AG10803 (cell line): ENCODE data around the gene AQR.

Source experiments
- DNase-seq: peaks from one replicate; pipeline ENCODE4 v3.0.0; 2010; ENCODE audit warnings: low read depth
- H3K4me3 ChIP-seq: 2 replicates; pipeline ENCODE4 v1.5.1; 2011; ENCODE audit warnings: mild to moderate bottlenecking, low read length, control low read depth
- TF ChIP-seq, protein P1 (sequence below): conservative IDR thresholded peaks from 2 replicates; pipeline ENCODE4 v1.5.1; 2011; ENCODE audit warnings: mild to moderate bottlenecking, low read length, control low read depth, inconsistent platforms

The AQR gene

GRCh38 chr15:34999906-35000305, 30.4 kb upstream of the AQR start:
- TF ChIP-seq, protein P1, sequence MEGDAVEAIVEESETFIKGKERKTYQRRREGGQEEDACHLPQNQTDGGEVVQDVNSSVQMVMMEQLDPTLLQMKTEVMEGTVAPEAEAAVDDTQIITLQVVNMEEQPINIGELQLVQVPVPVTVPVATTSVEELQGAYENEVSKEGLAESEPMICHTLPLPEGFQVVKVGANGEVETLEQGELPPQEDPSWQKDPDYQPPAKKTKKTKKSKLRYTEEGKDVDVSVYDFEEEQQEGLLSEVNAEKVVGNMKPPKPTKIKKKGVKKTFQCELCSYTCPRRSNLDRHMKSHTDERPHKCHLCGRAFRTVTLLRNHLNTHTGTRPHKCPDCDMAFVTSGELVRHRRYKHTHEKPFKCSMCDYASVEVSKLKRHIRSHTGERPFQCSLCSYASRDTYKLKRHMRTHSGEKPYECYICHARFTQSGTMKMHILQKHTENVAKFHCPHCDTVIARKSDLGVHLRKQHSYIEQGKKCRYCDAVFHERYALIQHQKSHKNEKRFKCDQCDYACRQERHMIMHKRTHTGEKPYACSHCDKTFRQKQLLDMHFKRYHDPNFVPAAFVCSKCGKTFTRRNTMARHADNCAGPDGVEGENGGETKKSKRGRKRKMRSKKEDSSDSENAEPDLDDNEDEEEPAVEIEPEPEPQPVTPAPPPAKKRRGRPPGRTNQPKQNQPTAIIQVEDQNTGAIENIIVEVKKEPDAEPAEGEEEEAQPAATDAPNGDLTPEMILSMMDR = no peak
- DNase-seq = no peak
- no peak overlapping the region for H3K4me3 ChIP-seq

DNA sequence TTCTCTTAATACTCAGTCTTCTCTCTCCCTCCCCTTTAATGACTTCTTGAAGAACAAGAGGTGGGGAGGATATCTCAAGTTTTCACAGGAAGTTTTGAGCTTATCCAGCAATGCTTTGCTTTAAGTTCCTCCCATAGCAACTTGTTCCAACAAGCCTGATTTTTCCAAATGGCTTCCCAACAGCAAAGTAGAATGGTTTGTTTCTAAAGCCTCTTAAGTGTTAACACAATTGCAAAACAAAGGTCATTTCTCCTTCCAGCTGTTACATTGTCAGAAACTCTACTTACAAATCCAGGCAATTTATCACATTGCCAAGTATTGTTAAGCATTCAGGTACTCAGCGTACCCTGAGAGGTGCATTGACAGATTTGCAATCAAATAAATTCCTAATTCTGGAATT, 25.4 kb upstream of the AQR start:
- TF ChIP-seq, protein P1 = no peak
- no peak for DNase-seq
- H3K4me3 ChIP-seq = no peak overlapping the region

DNA sequence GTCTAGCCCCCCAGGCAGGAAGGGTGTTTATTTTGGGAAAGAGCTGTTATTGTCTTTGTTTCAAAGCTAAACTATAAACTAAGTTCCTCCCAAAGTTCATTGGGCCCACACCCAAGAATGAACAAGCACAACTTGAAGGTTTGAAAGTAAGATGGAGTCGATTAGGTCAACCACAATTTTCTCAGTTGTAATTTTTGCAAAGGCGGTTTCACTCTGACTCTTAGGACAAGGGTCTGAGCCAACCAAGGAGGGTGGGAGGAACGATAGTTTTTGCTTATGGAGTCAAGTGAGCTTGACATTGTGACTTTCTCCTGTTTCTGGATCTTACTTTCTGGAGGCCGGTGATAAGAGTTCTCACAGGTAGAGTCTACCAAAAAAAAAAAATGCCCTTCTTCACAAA, 24.3 kb upstream of the AQR start:
- TF ChIP-seq, protein P1 = no peak
- no peak for DNase-seq

DNA sequence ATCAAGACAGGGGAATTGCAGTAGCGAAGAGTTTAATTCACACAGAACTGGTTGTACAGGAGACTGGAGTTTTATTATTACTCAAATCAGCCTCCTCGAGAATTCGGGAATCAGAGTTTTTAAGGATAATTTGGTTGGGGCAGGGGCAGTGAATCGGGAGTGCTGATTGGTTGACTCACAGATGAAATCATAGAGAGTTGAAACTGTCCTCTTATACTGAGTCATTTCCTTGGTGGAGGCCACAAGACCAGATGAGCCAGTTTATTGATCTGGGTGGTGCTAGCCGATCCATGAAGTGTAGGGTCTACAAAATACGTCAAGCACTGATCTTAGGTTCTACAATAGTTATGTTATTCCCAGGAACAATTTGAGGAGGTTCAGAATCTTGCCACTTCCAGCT, 23.9 kb upstream of the AQR start:
- H3K4me3 ChIP-seq = no peak overlapping the region
- TF ChIP-seq, protein P1 = no peak
- DNase-seq = no peak

More for the DNA sequence above, 24.3 kb upstream of the AQR start:
- H3K4me3 ChIP-seq = no peak overlapping the region

DNA sequence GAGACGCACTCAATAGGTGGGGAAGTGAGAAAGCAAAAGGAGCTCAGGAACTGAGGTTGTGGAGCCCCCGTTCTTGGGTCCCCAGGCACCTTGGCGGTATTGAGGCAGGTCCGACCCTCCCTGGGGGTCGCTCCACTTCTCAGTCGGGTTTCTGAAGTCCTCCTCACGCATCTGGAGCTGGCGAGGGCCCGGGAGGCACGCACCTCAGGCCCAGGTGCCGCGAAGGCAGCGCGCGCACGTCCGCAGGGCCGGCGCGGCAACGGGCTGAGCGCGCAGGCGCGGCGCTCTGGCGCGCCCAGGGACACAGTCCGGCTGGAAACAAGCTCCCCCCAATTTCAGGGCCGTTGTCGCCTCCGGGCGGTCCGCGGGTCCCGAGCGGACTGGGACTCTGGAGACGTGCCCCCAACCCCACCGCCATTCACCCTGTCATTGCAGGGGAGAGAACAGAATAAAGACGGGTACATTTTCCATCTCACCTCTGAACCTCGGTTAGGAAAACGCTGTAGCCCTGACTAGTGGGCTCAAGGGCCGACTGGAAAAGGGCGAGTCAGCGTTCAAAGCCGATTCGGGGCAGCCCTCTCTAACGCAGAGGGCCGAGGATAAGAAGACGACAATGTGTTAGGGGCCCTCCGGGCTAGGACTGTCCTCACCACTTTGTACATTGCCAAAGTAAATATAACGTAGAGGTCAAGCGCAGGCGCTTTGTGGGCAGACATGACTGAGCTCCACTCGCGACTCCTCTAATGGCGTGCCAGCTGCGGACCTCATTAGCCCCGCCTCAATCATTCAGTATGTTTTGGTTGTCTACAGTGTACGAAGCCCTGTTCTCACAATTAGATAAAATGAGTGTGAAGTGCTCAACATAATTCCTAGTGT, 18.7 kb upstream of the AQR start, which contains the start of gene ZNF770:
Gene ZNF770 (minus strand): TSS at position 261 of the 876 bp plus-strand sequence. CDS start 4,853 bp downstream, outside the sequence.
- peak within 1 kb of the TSS; percentile 98 for H3K4me3 ChIP-seq
- TF ChIP-seq, protein P1 = no peak
- peak; percentile 74 for DNase-seq

DNA sequence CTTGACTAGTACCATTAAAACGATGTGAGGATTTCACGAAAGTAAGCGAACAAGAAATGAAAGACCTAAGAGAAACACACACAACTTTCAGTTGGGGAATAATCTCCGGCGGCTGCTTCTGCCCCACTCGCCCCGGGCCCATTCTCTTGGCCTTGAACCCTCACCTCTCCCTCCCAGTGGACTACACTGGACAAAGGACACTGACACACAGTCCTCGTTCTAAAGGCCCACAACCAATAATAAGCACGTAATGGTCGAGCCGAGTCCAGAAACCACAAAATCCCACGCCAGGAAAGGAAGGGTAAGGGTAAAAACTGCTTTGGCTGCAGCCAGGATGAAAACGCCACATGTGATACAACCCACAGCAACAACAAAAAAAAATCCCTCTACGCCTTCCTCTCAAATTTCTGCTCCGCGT, 18.1 kb upstream of the AQR start:
- DNase-seq = peak; percentile 17
- TF ChIP-seq, protein P1 = no peak

More for the DNA sequence above, 18.1 kb upstream of the AQR start:
- H3K4me3 ChIP-seq = peak overlapping the region; percentile 98
